HG03095 (cell line): ENCODE data around the gene SCN8A.
"Not testable (repeated sequence)": the region's sequence is repeated elsewhere in the genome, so short reads cannot be mapped to it uniquely, and the experiment has no call there.

Experiments used
- ATAC-seq: cut with Tn5 transposase; IDR thresholded peaks from one replicate; pipeline ENCODE4 v1.9.1; 2021; ENCODE audit warnings: moderate library complexity; ENCODE audit not compliant: unreplicated experiment

SCN8A gene

DNA sequence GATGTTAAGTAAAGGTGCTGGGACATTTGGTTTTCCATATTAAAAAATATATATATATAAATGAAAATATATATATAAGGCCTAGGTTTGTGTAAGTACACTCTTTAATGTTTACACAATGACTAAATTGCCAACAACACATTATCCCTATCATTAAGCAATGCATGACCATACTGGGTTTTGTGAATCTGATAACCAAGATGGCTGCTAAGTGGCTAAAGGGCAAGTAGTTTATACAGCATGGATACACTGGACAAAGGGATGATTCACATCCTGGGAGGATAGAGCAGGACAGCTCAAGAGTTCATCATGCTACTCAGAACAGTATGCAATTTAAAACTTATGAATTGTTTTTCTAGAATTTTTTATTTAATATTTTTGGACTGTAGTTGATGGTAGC is 168.1 kb downstream of the SCN8A start:
- ATAC-seq = no peak

DNA sequence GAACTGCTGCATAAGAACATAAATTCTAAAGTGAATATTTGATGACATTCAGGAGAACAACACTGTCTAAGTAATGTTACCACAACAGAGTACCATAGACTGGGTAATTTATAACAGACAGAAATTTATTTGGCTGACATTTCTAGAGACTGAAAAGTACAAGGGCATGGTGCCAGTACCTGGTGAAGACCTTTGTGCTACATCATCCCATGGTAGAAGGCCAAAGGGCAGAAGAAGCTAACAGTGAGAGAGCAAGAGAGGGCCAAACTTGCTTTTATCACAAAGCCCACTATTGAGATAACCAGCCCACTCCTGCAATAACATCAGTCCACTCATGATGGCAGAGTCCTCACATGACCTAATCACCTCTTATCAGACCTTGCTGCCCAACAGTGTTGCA is 168.7 kb downstream of the SCN8A start:
- no peak for ATAC-seq

DNA sequence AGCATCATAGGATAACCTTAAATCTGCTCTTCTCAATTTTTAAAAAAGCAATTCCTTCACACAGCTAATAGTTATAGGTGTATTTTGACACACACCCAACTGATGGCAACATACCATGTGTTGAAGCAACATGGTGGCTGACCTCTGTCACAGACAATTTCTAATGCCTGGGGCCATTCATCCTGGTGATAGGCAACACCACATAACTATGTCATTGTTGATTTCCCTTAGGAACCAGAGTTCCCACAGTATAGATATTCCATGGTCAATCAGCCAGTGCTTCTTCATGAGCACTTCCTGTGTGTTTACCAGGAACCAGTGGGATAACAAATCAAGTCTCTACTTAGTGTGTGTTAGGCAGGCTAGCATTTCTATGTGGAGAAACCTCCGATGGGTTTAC is 169.2 kb downstream of the SCN8A start:
- ATAC-seq = no peak

DNA sequence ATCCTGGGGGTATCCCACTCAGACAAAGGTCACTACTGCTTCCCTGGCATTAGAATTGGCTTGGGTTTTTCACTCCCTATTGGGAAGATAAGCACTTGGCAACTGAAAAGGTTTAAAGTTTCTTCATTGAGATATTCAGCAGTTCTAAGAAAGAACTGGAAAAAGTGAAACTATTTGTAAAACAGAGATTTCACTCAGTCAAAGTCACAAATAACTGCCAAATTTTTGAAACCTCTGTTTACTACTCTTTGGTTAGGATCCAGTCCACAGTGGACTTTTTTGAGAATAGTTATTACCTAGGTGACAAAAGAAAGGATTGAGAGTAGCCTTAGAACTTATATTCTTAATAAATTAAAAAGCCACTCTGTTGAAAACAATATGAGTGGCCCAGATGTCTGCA is 172.7 kb downstream of the SCN8A start:
- no peak for ATAC-seq

DNA sequence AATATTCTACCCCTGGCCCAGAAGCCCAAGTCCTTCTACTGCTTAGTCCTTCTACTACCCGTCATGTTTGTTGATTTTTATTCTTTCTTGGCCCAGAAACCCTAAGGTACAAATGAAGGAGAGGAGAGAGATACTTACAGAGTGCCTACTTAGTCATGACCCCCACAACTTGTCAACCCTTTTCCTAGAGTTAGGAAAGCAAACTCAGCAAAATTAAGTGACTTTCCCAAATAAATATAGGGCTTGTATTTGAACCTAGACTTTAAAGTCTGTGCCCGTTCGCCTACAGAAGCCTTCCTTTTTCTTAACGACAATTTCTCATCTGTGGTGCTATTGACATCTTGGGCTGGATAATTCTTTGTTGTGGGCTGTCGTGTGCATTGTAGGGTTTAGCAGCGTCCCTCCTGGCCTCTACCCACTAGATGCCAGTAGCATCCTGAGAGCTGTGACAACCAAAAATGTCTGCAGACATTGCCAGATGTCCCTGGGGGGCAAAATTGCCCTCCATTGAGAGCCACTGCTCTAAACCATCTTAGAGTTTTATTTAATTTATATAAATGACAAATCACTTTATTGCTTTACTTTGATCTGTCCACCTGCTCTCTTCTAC is 175.1 kb downstream of the SCN8A start:
- no peak for ATAC-seq

DNA sequence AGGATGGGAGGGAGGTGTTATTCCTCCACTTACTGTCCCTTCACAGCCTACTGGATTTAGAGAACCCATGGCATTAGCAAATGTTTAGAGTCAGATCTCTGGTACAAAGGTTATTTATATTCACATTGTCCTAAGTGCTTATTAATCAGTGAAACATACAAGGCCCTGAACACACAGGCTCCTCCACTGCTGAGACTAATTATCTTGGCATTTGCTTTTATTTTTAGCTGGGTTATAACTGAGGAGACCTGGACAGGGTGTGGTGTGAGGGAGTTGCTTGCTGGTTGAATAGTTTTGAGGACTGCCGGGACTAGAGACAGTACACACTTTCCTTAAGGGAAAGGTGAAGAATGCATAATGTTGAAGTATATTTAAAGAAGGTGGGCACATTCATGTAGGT is 180.0 kb downstream of the SCN8A start:
- ATAC-seq = no peak

DNA sequence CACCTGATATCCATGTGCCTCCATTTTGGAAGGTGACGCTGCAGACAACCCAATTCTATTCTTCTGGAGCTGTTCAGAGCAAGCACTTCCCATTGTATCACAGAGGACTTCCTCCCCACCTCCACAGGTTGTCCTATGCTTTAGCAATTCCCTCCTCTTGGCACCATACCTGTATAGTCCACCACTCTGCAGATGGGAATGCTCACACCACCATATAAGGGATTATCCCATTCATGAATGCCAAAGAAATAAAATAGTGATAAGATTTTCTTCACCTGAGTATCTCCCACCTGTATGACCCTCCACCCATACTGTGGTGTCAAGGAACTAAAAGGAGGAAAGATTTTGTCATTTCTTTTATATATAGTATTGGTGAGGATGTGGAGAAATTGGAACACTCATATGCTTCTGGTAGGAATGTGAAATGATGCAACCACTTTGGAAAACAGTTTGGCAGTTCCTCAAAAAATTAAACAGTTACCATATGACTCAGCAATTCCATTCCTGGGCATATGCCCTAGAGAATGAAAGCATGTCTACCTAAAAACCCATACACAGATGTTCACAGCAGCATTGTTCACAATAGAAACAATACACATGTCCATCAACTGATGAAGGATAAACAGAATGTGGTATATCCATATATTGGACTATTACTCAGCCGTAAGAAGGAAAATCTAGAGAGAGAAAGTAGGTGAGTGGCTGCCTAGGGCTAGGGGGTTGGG is 182.3 kb downstream of the SCN8A start:
- ATAC-seq = no peak

DNA sequence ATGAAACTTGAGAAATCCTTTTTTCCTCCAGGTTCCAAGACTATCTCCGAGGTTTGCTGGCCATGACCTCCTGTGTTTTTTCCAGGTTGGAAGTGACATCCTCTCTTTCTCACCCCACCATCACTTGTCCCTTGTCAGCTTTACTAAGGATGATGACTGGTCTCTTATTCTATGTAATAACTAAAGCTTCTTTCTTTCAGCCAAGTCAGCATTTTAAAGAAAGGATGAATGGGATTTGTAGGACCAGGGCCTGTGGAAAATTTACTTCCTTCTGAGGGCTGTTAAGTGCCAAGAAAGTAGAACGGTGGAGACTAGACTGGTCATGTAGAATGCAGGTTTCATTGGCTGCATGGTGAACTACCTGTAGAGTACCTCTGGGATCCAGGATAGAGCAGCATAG is 183.9 kb downstream of the SCN8A start:
- no peak for ATAC-seq

DNA sequence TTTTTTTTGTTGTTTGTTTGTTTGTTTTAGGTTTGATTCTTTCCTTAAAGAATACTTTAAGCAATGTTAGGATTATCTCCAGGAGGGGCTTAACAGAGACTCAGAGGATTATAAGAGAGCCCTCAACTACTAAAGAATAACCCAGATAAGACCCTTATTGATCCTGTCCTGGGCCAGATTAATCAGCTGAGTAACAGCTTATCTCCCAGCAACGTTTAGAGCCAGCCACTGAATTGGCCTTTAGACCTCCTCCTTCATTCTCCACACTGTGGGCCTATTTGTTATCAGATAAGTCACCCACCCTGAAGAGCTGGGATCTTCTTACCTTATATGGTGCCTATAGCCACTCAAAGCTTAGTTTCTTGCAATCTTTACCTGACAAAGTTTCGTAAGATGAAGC is 186.4 kb downstream of the SCN8A start:
- ATAC-seq = no peak

DNA sequence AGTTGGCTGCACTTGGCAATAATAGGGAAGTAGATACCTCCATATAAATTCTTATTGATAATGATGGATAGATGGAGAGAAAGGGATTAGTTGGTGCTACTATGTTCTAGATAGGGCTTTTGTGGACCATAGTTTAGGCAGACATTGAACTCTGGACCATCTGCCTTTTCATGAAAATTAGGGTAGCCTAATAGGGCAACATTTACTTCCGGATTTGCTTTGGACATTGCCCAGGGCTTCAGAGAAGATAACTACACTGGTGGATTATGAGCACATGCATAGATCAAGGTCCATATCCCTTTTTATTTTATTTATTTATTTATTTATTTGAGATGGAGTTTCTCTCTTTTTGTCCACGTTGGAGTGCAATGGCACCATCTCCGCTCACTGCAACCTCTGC is 186.9 kb downstream of the SCN8A start:
- ATAC-seq = no peak

DNA sequence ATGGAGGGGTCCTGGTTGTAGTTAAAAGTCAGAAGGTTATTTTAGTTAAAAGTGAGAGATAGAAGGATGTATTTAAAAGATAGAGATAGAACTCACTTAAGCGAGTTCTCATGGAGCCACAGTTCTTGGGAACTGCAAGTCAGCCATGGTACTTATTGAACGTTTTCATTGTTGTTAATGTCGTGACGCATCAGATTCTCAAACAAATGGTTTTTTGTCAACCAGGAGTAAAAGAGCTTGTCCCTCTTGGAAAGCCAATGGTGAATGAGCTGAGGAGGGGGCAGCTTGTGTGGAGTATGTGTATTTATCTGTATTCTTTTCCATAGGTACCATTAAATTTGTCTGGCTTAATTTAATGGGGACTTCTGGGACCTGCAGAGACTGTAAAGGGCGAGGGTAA is 188.8 kb downstream of the SCN8A start:
- ATAC-seq = no peak

DNA sequence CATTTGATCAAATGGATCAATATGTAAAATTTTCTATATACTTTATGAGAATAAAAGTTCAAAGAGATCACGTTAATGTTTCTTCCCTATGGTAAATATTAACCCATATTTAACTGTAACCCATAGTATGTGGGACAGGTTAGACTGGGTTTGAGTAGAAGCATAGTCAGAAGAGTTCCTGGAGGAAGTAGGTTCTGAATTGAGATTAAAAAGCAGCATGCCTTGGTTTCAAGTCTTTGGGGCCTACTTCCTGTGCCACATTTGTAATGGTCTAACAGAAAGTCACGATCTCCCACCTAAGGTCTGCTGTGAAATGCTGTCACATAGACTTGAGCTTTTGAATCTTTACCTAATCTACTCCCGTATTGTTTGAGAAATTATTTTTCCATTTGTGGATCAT is 193.7 kb downstream of the SCN8A start:
- no peak for ATAC-seq

DNA sequence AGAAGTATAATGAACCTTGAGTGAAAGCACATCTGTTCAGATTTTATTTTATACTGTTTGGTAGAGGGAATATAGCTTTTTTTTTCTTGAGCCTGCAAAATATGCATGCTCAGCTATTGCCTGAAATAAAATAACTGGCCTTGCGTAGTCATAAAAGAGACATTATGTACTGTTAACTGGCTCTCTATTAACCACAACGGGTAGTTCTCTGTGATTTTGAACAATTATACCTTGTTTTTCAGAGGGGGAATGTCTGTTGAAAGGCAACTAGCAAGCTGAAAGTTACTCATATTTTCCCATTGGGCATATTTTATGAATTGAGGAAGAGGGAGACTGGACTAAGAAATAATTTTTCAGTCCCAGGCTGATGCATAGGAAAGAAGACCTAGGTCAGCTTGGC is 194.9 kb downstream of the SCN8A start:
- no peak for ATAC-seq

DNA sequence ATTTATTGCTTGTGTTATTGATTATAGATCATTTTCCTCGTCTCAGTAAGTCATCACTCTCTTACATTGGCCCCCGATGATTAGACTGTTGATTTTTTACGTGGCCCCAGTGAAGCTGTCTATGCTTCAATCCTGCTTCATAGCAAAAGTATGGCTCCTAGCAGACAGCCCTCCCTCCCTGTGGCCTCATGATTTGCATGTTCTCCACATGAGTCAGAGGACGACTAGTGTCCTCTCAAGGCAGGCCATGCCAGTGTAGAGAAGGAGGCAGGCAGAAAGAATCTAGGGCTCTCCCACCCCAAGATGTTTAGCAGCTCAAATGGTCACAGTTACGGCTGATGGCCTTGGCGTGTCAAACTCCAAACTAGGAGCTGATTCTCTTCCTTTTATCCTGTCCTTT is 197.8 kb downstream of the SCN8A start:
- ATAC-seq = no peak

DNA sequence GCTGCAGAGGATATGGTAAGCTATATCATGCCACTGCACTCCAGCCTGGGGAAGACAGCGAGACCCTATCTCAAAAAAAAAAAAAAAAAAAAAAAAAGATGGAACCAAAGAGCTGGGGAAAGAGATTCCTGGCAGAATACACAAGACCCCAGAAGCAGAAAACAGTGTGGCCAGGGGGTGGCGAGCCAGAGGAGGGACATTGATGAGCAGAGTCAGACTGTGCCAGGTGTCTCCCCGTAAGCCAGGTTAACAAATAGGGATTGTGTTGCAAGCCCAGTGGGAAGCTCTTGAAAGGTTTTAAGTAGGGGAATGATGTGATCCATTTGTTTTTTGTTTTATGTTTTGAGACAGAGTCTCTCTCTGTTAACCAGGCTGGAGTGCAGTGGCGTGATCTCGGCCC is 201.4 kb downstream of the SCN8A start:
- ATAC-seq = no peak

DNA sequence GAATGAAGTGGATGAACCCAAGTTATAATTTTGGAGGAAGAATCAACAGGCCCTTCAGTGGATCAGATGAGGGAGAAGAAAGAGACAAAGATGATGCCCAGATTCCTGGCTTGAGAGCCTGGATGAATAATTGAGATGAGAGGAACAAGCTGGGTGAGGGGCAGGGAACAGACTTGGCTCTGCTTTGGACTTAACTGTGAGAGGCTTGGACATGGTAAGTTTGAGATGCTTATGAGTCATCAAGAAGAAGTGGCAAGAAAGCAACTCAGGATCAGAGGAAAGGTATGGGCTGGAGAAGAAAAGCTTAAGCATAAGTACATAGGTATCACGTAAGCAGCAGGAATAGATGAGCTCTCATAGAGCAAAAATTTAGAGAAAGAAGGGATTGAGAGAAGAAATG is 202.2 kb downstream of the SCN8A start:
- ATAC-seq = no peak

DNA sequence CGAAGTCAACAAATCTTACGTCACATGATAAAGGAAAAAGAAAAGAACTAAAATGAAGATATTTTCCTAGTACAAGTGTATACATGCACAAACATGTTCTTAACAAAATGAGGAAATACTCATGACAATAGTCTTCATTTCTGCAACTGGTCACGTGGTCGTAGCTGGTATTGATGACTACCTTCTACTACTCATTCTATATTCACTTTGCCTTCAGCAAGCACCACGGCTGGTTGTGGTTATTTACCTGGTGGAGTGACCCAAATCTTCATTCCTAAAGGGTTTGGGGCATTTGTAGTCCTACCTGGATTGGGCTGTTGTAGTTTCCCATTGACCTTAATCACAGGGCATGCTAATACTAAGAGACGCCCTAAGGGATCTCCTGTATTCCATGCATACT is 206.3 kb downstream of the SCN8A start:
- ATAC-seq = no peak

DNA sequence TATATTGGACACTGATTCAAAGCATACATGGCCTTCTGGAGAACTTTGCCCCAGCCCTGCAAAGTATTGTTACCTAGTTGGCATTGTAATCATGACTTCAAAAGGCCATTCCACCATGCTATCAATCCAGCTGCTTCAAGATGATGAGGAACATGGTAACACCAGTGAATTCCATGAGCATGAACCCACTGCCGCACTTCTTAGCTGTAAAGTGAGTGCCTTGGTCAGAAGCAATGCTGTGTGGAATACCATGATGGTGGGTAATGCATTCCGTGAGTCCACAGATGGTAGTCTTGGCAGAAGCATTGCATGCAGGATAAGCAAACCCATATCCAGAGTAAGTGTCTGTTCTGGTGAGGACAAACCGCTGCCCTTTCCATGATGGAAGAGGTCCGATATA is 207.0 kb downstream of the SCN8A start:
- ATAC-seq = not testable (repeated sequence)

DNA sequence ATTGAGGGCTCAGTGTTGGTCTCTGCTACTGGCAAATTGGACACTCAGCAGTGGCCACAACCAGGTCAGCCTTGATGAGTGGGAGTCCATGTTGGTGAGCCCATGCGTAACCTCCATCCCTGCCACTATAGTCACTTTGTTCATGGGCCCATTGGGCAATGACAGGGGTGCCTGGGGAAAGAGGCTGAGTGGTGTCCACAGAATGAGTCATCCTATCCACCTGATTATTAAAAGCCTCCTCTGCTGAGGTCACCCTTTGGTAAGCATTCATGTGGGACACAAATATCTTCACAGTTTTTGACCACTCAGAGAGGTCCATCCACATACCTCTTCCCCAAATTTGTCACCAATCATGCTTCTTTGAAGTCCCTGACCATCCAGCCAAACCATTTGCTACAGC is 207.5 kb downstream of the SCN8A start:
- no peak for ATAC-seq

DNA sequence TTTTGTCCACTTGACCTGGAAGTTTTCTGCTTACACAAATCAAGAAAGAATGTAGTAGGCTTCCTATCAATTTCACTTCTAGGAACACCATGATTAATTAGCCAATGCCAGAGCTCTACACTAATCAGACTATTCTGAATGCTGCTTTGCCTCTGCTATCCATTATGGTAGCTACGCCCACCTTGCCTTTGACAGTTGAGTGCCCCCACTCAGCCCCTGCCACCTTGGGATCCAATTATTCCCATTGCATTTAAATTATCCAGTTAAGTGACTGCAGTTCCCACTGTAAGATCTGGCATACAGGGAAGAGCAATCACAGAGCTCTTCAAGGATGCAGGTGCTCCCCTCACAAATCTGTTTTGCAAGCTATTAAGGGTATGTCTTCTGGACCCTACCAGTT is 210.0 kb downstream of the SCN8A start:
- no peak for ATAC-seq

DNA sequence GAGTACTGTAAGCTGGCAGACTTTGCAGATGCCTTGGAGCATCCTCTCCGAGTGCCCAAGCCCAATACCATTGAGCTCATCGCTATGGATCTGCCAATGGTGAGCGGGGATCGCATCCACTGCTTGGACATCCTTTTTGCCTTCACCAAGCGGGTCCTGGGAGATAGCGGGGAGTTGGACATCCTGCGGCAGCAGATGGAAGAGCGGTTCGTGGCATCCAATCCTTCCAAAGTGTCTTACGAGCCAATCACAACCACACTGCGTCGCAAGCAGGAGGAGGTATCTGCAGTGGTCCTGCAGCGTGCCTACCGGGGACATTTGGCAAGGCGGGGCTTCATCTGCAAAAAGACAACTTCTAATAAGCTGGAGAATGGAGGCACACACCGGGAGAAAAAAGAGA is 215.9 kb downstream of the SCN8A start:
- no peak for ATAC-seq

DNA sequence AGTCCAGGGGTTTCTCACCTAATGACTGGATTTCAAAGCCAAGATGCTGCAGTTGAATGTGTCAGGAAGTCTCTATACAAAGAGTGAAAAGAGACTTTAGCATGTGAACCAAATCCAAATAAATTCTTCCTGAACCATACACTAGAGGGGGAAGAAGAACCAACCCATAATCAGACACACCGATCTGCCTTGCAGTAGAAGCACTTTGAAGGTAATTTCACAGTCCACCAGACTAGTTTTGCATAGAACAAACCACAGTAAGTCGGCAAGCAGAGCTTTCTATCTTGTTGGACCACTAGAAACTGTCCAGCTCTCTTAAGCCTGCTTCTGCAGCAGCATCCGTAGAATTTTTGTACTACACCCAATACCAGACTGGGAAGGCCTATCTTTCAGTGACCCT is 218.2 kb downstream of the SCN8A start:
- ATAC-seq = no peak
